ENCODE results near the gene EPDR1. TPM values are rescaled to one million over a fixed set of nuclear protein-coding genes. Genes with fewer than 3 reads are reported as not detected.

Gene EPDR1
- polyA plus RNA-seq, 3 donors, result 0.25 to 1.2 (median 1.1) TPM

GRCh38 chr7:37990337-37990736 is 69.9 kb downstream of the EPDR1 start:
- Histone ChIP-seq H3K27me3 (ENCODE audit: control insufficient read depth in 2 of 2, insufficient read depth in 2 of 2, low read length in 2 of 2) (no peaks in the 10 kb centered on the region), H2AFZ (ENCODE audit: insufficient read depth, low read depth, low read length, poor library complexity, severe bottlenecking) (no peak overlapping the region), H3K9me3 (replicated peaks in 1 of 2; ENCODE audit: control insufficient read depth in 1 of 2, insufficient read depth in 1 of 2, low read length in 2 of 2) (no peaks in the 10 kb centered on the region), H3K79me2 (ENCODE audit: insufficient read depth, low read length) (no peaks in the 10 kb centered on the region), H3K4me2 (replicated peaks; ENCODE audit: extremely low read depth, low read length, poor library complexity, severe bottlenecking) (no peak overlapping the region), H3K36me3 (replicated peaks in 1 of 2; ENCODE audit: control insufficient read depth in 1 of 2, insufficient read depth in 2 of 2, low read length in 2 of 2) (no peaks in the 10 kb centered on the region), H3K4me3 (replicated peaks in 1 of 3; ENCODE audit: low read depth in 2 of 3, low read length in 3 of 3) (no peak overlapping the region), H3K4me1 (ENCODE audit: control insufficient read depth in 1 of 2, insufficient read depth in 2 of 2, low read length in 2 of 2) (peaks cover 6 to 13% of the 10 kb centered on the region in 2 donors), H3K27ac (ENCODE audit: low read depth in 1 of 2, low read length in 2 of 2) (no peak overlapping the region), H3K9ac (ENCODE audit: insufficient read depth, low read length, poor library complexity, severe bottlenecking) (no peak overlapping the region), H4K20me1 (ENCODE audit: insufficient read depth, low read length) (no peaks in the 10 kb centered on the region)
- H3K36me3 Mint-ChIP-seq, result no peaks in the 10 kb centered on the region
- no peak for DNase-seq
- H3K9me3 Mint-ChIP-seq, result peaks cover 0 to 6% (median 3%) of the 10 kb centered on the region in 7 donors
- intact Hi-C loops (cut with micrococcal nuclease), result no loop called here
- WGBS (ENCODE audit: insufficient coverage), result 92% methylated on average over 2 of the region's 3 CpGs
- H3K4me3 Mint-ChIP-seq, result no peak overlapping the region
- no peak for TF ChIP-seq CTCF (IDR thresholded peaks at IDR 0.05)
- H3K27me3 Mint-ChIP-seq (ENCODE audit: low read depth in 3 of 3), result peaks cover 0 to 4% (median 0%) of the 10 kb centered on the region in 3 donors
- H3K27ac Mint-ChIP-seq, result no peak overlapping the region
- H3K4me1 Mint-ChIP-seq, result peaks cover 15% of the 10 kb centered on the region

- no peak overlapping the region for H3K27ac Mint-ChIP-seq
- no peak overlapping the region for H3K4me3 ChIP-seq (replicated peaks in 1 of 3; ENCODE audit: low read depth in 2 of 3, low read length in 3 of 3)
- no peaks in the 10 kb centered on the region for H3K36me3 ChIP-seq (replicated peaks in 1 of 2; ENCODE audit: control insufficient read depth in 1 of 2, insufficient read depth in 2 of 2, low read length in 2 of 2)
- no peak for TF ChIP-seq CTCF (IDR thresholded peaks at IDR 0.05)
- H3K79me2 ChIP-seq (ENCODE audit: insufficient read depth, low read length), result no peaks in the 10 kb centered on the region
- peaks cover 4% of the 10 kb centered on the region for H3K4me1 Mint-ChIP-seq
- H3K36me3 Mint-ChIP-seq, result no peaks in the 10 kb centered on the region
- no peaks in the 10 kb centered on the region for H3K27me3 ChIP-seq (ENCODE audit: control insufficient read depth in 2 of 2, insufficient read depth in 2 of 2, low read length in 2 of 2)
- intact Hi-C loops (cut with micrococcal nuclease), result no loop called here
- peaks cover 0 to 4% (median 0%) of the 10 kb centered on the region in 3 donors for H3K27me3 Mint-ChIP-seq (ENCODE audit: low read depth in 3 of 3)
- no peaks in the 10 kb centered on the region for H3K9me3 ChIP-seq (replicated peaks in 1 of 2; ENCODE audit: control insufficient read depth in 1 of 2, insufficient read depth in 1 of 2, low read length in 2 of 2)
- no peak overlapping the region for H3K27ac ChIP-seq (ENCODE audit: low read depth in 1 of 2, low read length in 2 of 2)
- no peak overlapping the region for H3K4me3 Mint-ChIP-seq
- no peak overlapping the region for H2AFZ ChIP-seq (ENCODE audit: insufficient read depth, low read depth, low read length, poor library complexity, severe bottlenecking)
- H3K4me2 ChIP-seq (replicated peaks; ENCODE audit: extremely low read depth, low read length, poor library complexity, severe bottlenecking), result no peak overlapping the region
- H3K9me3 Mint-ChIP-seq, result peaks cover 0 to 11% (median 7%) of the 10 kb centered on the region in 7 donors
- 100% methylated on average over 2 of the region's 2 CpGs for WGBS (ENCODE audit: insufficient coverage)
- DNase-seq, result no peak
- no peak overlapping the region for H3K9ac ChIP-seq (ENCODE audit: insufficient read depth, low read length, poor library complexity, severe bottlenecking)
- no peaks in the 10 kb centered on the region for H4K20me1 ChIP-seq (ENCODE audit: insufficient read depth, low read length)
- peaks cover 0 to 3% of the 10 kb centered on the region in 2 donors for H3K4me1 ChIP-seq (ENCODE audit: control insufficient read depth in 1 of 2, insufficient read depth in 2 of 2, low read length in 2 of 2)
Observed at GRCh38 chr7:37993060-37993501, 72.6 kb downstream of the EPDR1 start.

Measured in CD14-positive monocyte (primary cell).